SU-DHL-6 (cell line): Measurements from ENCODE around the gene CLEC18A.

Experiments
- H2AFZ ChIP-seq: fragments of 200-600 bp; sonication (generic); 2 replicates; pipeline ENCODE4 v1.6.1; 2014; ENCODE audit warnings: low read depth, mild to moderate bottlenecking, moderate library complexity, mixed read lengths, antibody characterized with exemption, low read length; ENCODE audit not compliant: severe bottlenecking
- H3F3A ChIP-seq: fragments of 200-600 bp; shearing (Covaris generic); 2 replicates; pipeline ENCODE4 v1.6.0; 2016; ENCODE audit warnings: antibody characterized with exemption, mild to moderate bottlenecking; ENCODE audit not compliant: insufficient read depth
- H3K27ac ChIP-seq: fragments of 200-600 bp; sonication (generic); 2 replicates; pipeline ENCODE4 v1.5.1; 2016; ENCODE audit warnings: low read depth, mild to moderate bottlenecking, low read length, moderate library complexity, mixed read lengths
- H3K27me3 ChIP-seq: fragments of 200-600 bp; sonication (generic), shearing (Covaris generic); 2 replicates; pipeline ENCODE4 v1.6.0; 2014; ENCODE audit warnings: mild to moderate bottlenecking, low read length
- H3K36me3 ChIP-seq: fragments of 200-600 bp; sonication (generic); 2 replicates; pipeline ENCODE4 v1.6.1; 2014; ENCODE audit warnings: mild to moderate bottlenecking, low read length, mixed read lengths
- H3K4me2 ChIP-seq: fragments of 300-600, 200-600 bp; shearing (Covaris generic), sonication (generic); 2 replicates; pipeline ENCODE4 v1.6.0; 2014; ENCODE audit warnings: low read length, low read depth, mild to moderate bottlenecking; ENCODE audit not compliant: poor library complexity, severe bottlenecking
- H3K4me3 ChIP-seq: fragments of 200-600 bp; sonication (generic); 2 replicates; pipeline ENCODE4 v1.5.1; 2014; ENCODE audit warnings: antibody characterized with exemption, low read length, mild to moderate bottlenecking, mixed read lengths; ENCODE audit not compliant: insufficient read depth, poor library complexity, severe bottlenecking
- H3K79me2 ChIP-seq: fragments of 200-600 bp; sonication (generic); 2 replicates; pipeline ENCODE4 v1.6.1; 2014; ENCODE audit warnings: mild to moderate bottlenecking, low read length, moderate library complexity; ENCODE audit not compliant: insufficient read depth
- H3K9ac ChIP-seq: fragments of 200-600 bp; sonication (generic); 2 replicates; pipeline ENCODE4 v1.7.0; 2014; ENCODE audit warnings: mild to moderate bottlenecking, low read length
- H3K9me2 ChIP-seq: fragments of 200-600 bp; sonication (generic); replicated peaks from 2 replicates; pipeline ENCODE4 v1.6.1; 2014; ENCODE audit warnings: low read length; ENCODE audit not compliant: insufficient read depth
- H3K9me3 ChIP-seq: fragments of 200-600 bp; sonication (generic); 2 replicates; pipeline ENCODE4 v1.6.1; 2014; ENCODE audit warnings: low read length, mixed read lengths; ENCODE audit not compliant: insufficient read depth
- H4K20me1 ChIP-seq: fragments of 200-600 bp; sonication (generic); 2 replicates; pipeline ENCODE4 v1.6.1; 2014; ENCODE audit warnings: low read depth, mild to moderate bottlenecking, antibody characterized with exemption, low read length, moderate library complexity, mixed read lengths
- CTCF ChIP-seq: fragments of 200-600 bp; sonication (generic); IDR thresholded peaks from one replicate; pipeline ENCODE4 v1.5.1; 2017; ENCODE audit warnings: antibody characterized with exemption, mild to moderate bottlenecking, low read length, moderate library complexity; ENCODE audit not compliant: insufficient read depth, poor library complexity, severe bottlenecking
- EZH2phosphoT487 ChIP-seq: fragments of 200-600 bp; sonication (generic), shearing (Covaris generic); conservative IDR thresholded peaks from 2 replicates; pipeline ENCODE4 v1.6.1; 2018; ENCODE audit warnings: mild to moderate bottlenecking, antibody characterized with exemption, low read length, moderate library complexity, mixed read lengths

CLEC18A gene

GRCh38 chr16:69906838-69907401 is 44.2 kb upstream of the CLEC18A start:
- H3K36me3 ChIP-seq, result no peaks in the 10 kb centered on the region
- no peaks in the 10 kb centered on the region for H3F3A ChIP-seq
- no peak overlapping the region for H3K4me3 ChIP-seq
- no peak overlapping the region for H2AFZ ChIP-seq
- H3K27me3 ChIP-seq, result no peaks in the 10 kb centered on the region
- H4K20me1 ChIP-seq, result no peaks in the 10 kb centered on the region
- H3K27ac ChIP-seq, result no peak overlapping the region
- no peak overlapping the region for H3K4me2 ChIP-seq
- H3K79me2 ChIP-seq, result no peaks in the 10 kb centered on the region
- no peaks in the 10 kb centered on the region for H3K9me2 ChIP-seq
- no peak for TF ChIP-seq CTCF
- TF ChIP-seq EZH2phosphoT487, result no peak
- H3K9me3 ChIP-seq, result no peaks in the 10 kb centered on the region
- H3K9ac ChIP-seq, result no peak overlapping the region

- no peak for TF ChIP-seq EZH2phosphoT487
- Histone ChIP-seq H3K27me3 (no peaks in the 10 kb centered on the region), H3K9me2 (no peaks in the 10 kb centered on the region), H3K9ac (no peak overlapping the region), H2AFZ (no peak overlapping the region), H3K9me3 (no peaks in the 10 kb centered on the region), H3K4me2 (no peak overlapping the region), H3K4me3 (no peak overlapping the region), H3K79me2 (no peaks in the 10 kb centered on the region), H3K36me3 (no peaks in the 10 kb centered on the region), H4K20me1 (no peaks in the 10 kb centered on the region), H3F3A (no peaks in the 10 kb centered on the region), H3K27ac (no peak overlapping the region)
Measured at GRCh38 chr16:69909043-69909442, 42.1 kb upstream of the CLEC18A start.

- Histone ChIP-seq H3K9me3 (no peaks in the 10 kb centered on the region), H3K36me3 (no peaks in the 10 kb centered on the region), H3K27me3 (no peaks in the 10 kb centered on the region), H2AFZ (no peak overlapping the region), H3K79me2 (no peaks in the 10 kb centered on the region), H3K9me2 (no peaks in the 10 kb centered on the region), H3K4me2 (no peak overlapping the region), H4K20me1 (no peaks in the 10 kb centered on the region), H3K27ac (no peak overlapping the region), H3K4me3 (no peak overlapping the region), H3F3A (no peaks in the 10 kb centered on the region), H3K9ac (no peak overlapping the region)
- no peak for TF ChIP-seq EZH2phosphoT487
- TF ChIP-seq CTCF, result no peak
Measured at GRCh38 chr16:69909760-69910159, 41.4 kb upstream of the CLEC18A start.

GRCh38 chr16:69910964-69911363 is 40.2 kb upstream of the CLEC18A start:
- no peak overlapping the region for H3K27ac ChIP-seq
- H3K9me3 ChIP-seq, result no peaks in the 10 kb centered on the region
- no peak overlapping the region for H3K4me2 ChIP-seq
- H3K9me2 ChIP-seq, result no peaks in the 10 kb centered on the region
- TF ChIP-seq CTCF, result no peak
- no peak for TF ChIP-seq EZH2phosphoT487
- H3K79me2 ChIP-seq, result no peaks in the 10 kb centered on the region
- no peak overlapping the region for H3K4me3 ChIP-seq
- H3K27me3 ChIP-seq, result no peaks in the 10 kb centered on the region
- no peak overlapping the region for H2AFZ ChIP-seq
- H3F3A ChIP-seq, result no peaks in the 10 kb centered on the region
- H3K9ac ChIP-seq, result no peak overlapping the region
- no peaks in the 10 kb centered on the region for H3K36me3 ChIP-seq
- H4K20me1 ChIP-seq, result no peaks in the 10 kb centered on the region
